ENCODE results near the gene NDUFAF7.
"Not testable (repeated sequence)": the region's sequence is repeated elsewhere in the genome, so short reads cannot be mapped to it uniquely, and the experiment has no call there.

Gene NDUFAF7, protein sequence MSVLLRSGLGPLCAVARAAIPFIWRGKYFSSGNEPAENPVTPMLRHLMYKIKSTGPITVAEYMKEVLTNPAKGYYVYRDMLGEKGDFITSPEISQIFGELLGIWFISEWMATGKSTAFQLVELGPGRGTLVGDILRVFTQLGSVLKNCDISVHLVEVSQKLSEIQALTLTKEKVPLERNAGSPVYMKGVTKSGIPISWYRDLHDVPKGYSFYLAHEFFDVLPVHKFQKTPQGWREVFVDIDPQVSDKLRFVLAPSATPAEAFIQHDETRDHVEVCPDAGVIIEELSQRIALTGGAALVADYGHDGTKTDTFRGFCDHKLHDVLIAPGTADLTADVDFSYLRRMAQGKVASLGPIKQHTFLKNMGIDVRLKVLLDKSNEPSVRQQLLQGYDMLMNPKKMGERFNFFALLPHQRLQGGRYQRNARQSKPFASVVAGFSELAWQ

DNA sequence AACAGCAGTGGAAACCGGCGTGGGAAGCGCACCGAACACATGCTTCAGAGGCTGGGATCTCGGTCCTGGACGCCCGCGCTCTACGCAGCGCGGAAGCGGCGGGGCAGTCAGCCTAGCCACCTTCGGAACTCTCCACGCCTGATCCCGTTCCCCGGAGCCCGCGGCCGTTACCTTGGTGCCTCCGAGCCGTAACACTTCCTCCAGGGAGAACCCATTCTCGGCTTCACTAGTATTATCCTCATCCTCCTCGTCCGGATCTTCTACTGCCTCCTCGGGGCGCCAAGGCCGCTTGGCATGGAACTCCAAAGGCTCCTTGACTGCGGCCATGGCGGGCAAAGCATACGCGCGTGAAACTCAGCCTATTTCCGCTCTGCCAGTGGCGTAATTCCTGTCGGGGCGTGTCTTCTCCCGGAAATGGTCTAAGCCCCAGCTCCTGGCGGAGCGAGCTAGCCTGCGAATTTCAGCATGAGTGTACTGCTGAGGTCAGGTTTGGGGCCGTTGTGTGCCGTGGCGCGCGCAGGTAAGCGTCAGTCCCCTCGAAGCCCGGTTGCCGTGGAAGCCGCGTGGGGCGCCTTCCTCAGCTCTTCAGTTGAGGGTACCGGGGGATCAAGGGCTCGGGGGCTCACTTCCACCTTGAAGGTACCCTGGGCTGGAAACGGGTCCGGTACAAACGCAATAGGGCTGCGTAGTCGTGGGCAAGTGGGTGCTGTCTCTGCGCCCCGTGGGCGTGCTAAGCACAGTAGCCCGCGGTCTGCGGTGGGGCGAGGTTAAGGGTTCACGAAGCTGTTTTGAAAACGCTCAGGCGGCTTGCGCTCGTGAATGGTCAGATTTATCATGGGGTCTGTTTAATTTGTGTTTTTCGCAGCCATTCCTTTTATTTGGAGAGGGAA, at the start of gene NDUFAF7, which contains the start of gene CEBPZ:
NDUFAF7 (plus strand) TSS at position 418 of the 890 bp plus-strand sequence; CDS start at position 466, 48 bp downstream.
CEBPZ (minus strand) TSS at position 356 of the 890 bp plus-strand sequence; CDS start at position 327, 29 bp downstream.
- DNase-seq, result peak; percentile 88

DNA sequence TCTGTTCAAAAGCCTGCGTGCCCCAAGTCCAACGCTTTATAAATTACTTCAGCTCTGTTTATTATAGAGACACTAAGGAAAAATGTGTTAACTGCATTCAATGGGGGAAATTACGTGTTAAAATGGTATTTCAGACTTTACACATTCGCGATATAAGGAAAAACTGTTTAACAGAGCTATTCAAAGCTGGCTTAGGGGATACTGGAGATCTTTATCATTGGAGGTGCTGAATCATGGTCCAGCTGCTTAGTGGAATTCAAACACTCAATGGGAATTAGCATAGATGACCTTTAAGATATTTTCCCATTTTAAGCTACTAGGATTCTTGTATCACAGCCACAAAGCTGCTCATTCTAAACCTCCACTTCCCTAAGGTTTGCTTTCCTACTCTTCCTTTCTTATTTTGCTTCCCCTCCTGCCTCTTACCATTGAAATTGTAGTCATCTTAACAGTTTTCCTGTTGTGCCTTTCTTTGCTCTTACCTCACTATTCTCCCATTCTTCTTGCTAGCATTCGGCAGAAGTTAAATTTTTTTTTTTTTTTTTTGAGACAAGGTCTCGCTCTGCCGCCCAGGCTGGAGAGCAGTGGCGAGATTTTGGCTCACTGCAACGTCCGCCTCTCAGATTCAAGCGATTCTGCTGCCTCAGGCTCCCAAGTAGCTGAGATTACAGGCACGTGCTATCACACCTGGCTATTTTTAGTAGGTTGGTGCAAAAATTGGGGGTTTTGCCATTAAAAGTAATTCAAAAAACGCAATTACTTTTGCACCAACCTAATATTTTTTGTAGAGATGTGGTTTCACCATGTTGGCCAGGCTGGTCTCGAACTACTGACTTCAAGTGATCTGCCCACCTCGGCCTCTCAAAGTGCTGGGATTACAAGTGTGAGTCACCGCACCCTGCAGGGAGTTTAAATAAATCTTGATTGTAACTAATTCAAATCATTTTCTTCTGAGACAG, 49.5 kb upstream of the NDUFAF7 start:
- DNase-seq, result no peak

DNA sequence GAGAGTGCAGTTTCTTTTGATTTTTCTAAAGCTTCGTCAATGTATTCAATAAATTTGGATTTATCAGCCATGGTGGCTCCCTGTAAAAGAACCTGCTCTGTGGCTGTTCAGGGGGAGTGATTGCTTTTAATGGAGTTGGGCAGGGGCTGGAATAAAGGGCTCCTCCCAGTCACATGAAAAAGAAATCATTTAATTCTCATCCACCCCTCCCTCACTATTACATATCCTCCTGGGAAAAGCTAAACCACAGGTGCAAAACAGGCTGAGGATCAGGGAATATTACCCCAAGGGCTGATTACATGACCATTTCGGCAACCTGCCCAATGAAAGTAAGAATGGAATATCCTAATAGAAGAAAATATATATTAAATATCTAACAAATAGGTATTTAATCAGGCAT, 42.9 kb upstream of the NDUFAF7 start, which contains the start of gene SULT6B1:
SULT6B1 (minus strand) TSS at position 101 of the 400 bp plus-strand sequence; CDS start at position 71, 30 bp downstream.
- DNase-seq, result no peak

GRCh38 chr2:37189452-37190153, 41.9 kb upstream of the NDUFAF7 start:
- DNase-seq, result no peak

GRCh38 chr2:37190290-37190689, 41.2 kb upstream of the NDUFAF7 start:
- DNase-seq, result no peak

DNA sequence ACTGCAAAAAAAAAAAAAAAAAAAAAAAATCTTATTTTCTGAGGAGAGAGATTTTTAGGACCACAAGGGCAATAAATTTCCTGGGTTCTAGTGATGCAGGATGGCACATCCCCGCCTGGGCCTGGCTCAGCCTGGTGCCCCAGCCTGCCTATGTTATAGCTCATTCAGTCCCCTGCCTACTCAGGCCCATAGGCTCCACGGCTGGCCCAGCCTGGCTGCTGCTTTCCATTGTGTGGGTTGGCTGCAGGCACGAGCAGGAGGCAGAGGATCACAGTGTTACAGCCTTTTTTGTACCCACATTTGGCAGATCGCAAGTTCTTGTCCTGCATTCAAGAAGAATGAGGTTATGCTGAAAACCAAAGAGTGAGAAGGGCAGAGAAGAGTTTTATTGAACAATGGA, 40.2 kb upstream of the NDUFAF7 start:
- DNase-seq, result no peak

- no peak for DNase-seq
These were observed 39.7 kb upstream of the NDUFAF7 start for GRCh38 chr2:37191747-37192146.

DNA sequence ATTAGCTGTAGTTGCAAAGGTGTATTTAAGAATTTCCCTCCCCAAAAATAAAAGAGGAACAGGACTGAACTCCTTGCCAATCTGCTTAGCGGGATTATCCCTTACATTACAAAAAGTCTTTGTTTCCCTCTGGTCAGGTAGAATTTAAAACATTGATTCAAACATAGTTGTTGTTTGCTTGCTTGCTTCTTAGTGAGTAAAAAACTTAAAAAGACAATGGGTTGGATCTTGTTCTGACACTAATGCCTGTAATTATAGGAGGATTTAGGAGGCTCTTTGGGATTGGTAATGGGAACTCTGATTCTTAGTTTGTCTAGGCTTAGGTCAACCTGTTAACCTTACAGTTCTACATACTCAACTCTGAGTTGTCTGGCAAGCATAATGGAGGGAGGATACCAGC, 38.9 kb upstream of the NDUFAF7 start:
- DNase-seq, result no peak

DNA sequence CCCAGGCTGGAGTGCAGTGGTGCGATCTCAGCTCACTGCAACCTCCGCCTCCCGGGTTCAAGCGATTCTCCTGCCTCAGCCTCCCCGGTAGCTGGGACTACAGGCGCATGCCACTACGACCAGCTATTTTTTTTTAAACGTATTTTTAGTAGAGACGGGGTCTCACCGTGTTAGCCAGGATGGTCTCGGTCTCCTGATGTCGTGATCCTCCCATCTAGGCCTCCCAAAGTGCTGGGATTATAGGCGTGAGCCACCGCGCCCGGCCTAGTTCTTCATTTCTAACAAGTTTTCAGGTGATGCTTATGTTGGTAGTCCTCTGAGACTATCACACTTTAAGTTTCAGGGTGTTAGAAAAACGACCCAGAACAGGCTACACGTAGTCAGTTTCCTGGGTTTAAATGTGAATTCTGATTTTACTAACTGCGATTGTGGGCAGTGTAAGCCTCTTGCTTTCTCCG, 35.6 kb upstream of the NDUFAF7 start:
- not testable (repeated sequence) for DNase-seq

DNA sequence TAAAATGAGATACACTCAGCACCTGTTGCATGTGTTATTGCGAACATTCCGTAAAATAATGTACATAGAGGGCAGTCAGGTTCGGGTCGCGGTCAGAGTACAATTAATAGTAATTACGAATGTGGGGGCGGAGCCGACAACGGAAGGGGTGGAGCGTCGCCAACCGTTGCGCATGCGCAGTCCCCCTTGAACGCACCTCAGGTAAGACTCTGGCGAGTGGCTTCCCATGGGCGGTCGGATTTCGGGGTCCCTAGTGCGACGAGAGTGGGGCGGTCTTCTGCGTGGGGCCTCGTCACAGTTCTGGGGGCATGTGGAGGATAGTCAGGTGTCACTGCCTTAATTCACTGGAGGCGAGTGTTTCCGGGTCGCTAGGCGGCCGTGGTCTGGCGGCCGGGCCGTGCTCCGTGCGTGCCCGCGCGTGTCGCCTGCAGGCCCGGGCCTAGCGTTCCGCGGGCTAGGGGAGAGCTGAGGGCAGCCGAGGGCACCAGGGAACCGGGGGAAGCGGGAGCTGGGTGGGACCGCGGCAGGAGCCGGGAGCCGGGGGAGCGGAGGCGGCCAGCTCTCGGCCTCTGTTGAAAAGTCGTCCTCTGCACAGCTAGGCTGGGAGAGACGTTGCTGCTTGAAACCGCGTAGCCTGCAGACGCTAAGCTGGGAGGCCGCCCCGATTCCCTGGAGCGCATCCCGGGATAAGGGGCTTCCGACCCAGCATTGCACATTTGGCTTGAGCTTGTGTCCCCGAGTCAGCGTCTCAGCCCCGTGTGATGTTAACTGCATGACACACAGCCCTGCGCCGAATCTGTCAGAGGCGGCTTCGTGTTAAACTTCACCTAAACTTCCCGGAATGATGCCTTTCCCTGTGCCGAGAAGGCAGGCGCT, 34.9 kb upstream of the NDUFAF7 start, which contains the start of gene CEBPZOS:
CEBPZOS (plus strand) TSS at position 177 of the 876 bp plus-strand sequence. CDS start 3,209 bp downstream, outside the sequence.
- peak; percentile 84 for DNase-seq

DNA sequence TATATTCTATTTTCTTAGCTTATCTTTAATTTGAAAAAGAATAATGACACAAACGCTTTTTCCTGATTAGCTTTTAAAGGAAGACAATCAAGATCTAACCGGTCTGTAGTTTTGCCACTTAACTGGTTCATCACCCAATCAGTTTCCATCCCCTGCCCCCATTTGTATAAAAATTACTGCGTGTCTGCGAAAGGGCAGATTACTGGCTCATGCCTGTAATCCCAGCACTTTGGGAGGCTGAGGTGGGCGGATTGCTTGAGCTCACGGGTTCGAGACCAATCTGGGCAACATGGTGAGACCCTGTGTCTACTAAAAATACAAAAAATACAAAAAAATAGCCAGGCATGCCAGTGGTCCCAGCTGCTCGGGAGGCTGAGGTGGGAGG, 32.8 kb upstream of the NDUFAF7 start:
- DNase-seq, result no peak

DNA sequence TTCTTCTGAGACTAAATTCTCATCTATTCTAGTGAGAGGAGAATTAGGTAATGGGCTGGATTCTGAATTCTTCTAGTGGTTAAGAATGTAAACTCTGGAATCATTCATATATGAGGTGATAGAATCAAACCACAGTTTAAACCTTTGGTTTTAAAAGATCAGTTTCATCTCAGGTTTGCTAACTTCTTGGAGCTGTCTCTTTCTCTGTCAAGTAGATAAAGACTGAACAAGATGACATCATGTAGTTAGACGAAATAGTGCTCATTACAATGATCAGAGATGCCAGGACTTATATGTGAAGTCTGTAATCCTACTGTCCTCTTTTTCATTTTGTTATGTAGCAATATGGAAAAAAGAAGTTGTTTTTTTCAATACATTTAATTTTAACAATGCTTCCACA, 30.2 kb upstream of the NDUFAF7 start:
- no peak for DNase-seq

DNA sequence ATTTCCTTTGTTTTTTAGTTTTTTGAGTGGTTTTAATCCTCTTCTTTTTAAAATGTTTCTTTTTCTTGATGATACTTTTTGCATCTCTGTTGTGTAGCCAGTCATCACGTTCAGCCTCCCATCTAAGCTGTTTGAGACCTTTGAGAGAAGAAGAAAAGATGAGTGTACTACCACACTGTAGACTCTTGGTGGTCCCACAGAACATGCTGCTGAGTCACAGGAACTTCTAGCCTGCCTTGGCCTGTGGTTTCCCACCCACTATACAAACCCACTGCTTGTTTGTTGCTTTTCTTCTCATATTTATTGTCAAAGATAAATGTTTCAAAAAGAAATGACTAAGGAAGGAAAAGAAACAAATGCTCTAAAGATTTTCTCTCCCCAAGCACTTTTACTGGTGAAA, 29.7 kb upstream of the NDUFAF7 start:
- DNase-seq, result no peak

DNA sequence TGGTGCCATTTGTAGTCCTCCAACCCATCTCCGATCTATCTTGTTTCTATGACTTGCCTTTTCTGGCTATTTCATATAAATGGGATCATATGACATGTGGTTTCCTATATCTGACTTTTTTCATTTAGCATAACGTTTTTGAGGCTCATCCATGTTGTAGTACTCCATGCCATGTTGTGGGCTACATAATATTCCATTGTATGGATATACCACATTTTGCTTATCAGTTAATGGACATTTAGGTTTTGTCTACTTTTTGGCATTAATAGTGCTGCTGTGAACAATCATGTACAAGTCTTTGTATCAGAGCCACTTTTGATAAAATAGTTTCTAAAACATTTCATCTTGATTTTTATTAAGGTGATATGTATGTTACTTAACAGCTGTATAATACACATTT, 27.8 kb upstream of the NDUFAF7 start:
- DNase-seq, result no peak

DNA sequence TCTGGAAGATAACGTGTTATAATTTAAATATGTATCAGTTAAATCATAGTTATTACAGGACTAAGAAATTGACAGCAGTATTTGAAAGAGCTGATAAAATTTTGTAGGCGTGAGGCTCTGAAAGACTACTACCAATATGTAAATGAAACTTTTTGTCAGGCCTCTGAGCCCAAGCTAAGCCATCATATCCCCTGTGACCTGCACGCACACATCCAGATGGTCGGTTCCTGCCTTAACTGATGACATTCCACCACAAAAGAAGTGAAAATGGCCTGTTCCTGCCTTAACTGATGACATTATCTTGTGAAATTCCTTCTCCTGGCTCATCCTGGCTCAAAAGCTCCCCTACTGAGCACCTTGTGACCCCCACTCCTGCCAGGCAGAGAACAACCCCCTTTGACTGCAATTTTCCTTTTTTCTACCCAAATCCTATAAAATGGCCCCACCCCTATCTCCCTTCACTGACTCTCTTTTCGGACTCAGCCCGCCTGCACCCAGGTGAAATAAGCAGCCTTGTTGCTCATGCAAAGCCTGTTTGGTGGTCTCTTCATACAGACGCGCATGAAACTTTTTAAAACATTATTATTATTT, 26.3 kb upstream of the NDUFAF7 start:
- not testable (repeated sequence) for DNase-seq

- DNase-seq, result no peak
These were observed 25.6 kb upstream of the NDUFAF7 start for GRCh38 chr2:37205689-37206341.

DNA sequence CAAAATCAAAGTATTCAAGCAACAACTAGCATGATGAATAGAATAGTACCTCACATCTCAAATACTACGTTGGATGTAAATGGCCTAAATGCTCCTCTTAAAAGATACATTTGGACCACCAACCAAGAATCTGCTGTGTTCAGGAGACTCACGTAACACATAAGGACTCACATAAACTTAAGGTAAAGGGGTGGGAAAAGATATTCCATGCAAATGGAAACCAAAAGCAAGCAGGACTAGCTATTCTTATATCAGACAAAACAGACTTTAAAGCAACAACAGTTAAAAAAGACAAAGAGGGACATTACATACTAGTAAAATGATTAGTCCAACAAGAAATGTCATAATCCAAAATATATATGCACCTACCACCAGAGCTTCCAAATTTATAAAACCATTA, 24.7 kb upstream of the NDUFAF7 start:
- DNase-seq, result not testable (repeated sequence)

DNA sequence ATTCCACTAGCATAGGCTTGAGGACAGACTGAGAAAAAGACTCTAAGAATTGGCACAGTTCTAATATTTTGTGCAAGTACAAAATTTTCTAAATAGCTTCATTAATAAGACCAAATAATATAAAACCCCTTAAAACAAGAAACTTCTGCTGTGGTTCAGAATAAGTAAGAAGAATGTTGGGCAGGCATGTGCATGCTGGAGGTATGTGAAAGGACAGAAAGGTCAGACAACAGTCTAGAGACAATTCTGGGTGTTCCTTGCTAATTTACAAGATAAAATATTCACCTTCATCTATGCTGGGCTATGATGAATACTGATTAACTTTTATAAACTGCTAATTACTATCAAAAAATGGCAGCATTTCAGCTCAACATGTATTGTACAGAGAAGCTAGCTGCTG, 20.2 kb upstream of the NDUFAF7 start:
- no peak for DNase-seq

DNA sequence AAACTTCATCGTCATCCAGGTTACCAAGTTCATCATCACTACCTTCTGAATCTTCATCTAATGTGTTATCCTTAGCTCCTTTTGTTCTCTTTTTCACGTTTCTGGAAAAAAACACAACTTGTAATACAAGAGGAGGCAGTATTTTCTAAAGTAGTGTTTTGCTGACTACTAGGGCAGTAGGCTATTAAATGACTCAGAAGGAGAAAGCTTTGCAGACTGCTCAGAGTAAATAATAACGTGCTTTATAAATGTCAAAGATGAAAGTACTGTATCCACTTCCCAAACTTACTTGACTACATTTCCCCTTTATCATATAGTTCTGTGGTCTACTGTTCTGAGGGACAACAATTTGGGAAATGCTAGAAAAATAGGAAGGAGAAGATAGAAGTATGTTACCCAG, 19.5 kb upstream of the NDUFAF7 start:
- DNase-seq, result no peak

All from activated naive CD4-positive, alpha-beta T cell treated with anti-CD3 and anti-CD28 coated beads, Interleukin-2, amount 50 U/mL, for 16 hours (primary cell).